HG02852 (cell line): ENCODE data around the gene PPP1R7.

ENCODE experiments used
- ATAC-seq: cut with Tn5 transposase; IDR thresholded peaks from one replicate; pipeline ENCODE4 v1.9.1; 2021; ENCODE audit warnings: mild to moderate bottlenecking, moderate library complexity; ENCODE audit not compliant: unreplicated experiment

PPP1R7 gene

DNA sequence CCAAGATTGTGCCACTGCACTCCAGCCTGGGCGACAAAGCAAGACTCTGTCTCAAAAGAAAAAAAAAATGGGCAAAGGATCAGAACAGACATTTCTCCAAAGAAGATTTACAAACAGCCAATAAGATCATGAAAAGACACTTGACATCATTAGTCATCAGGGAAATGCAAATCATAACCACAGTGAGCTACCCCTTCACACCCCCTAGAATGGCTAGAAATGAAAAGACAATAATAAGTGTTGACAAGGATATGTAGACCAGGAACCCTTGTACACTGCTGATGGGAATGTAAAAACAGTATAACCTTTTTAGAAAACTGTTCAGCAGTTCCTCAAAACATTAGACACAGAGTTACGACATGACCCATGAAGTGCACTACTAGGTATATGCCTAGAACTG is 29.8 kb upstream of the PPP1R7 start:
- no peak for ATAC-seq

DNA sequence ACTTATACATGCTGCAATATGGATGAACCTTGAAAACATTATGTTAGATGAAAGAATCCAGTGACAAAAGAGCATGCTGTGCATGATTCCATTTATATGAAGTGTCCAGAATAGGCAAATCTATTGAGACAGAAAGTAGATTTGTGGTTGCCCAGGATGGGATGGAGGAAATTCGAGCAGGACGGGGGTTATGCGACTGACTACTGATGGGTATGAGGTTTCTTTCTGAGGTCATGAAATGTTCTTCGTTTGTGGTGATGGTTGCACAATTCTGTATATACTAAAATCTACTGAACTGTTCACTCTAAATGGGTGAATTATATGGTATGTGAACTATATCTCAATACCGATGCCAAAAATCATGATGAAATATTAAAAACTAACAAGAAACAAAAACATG is 29.3 kb upstream of the PPP1R7 start:
- no peak for ATAC-seq

GRCh38 chr2:241122376-241123002 is 27.8 kb upstream of the PPP1R7 start:
- no peak for ATAC-seq

DNA sequence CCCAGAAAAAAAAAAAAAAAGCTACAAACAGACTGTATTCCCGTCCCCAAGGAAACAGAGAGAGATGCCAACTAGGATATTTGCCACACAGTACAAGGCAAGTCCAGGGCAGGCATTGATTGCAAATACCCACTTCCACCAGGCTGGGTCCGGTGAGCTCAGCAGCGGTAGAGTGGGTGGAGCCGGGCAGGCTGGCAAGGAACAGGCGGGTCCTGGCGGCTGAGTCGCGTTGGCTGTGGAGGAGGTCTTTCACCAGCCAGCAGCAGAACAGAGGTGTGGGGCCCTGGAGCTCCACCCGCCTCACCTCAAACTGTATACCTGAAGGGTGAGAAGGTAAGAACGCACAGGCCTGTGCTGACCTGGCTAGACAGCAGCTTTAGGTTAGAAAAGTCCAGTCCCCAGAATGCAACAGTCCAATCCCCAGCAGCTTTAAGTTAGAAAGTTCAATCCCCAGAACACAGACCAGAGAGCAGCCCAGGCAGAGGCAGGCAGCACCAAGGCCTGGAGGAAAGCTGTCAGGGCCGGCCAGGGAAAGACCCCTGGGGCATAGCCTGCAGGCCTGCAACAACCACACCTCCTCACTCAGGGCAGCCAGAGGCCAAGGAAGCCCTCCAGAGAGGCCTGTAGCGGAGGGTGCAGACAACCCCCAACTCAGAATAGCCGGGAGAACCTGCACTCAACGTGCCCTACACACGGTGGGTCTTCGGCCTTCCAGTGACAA is 26.3 kb upstream of the PPP1R7 start:
- no peak for ATAC-seq

DNA sequence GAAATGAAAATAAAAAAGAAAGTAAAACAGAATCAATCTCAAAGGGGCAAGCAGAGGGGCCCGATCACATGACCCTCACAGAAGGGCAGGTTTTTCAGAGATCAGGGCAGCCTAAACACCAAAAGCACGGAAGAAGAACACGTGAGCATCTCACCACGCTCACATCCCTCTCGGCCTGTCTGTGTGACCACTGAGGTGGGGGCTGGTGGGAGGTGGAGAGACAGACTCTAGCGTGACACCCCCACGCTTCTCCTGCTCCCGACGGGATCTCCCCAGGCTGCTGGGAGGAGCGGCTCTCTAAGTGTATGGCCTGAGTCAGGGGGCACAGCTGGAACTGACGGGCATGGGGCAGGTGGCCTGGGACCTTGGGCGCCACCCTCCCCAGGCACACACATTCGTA is 24.6 kb upstream of the PPP1R7 start:
- no peak for ATAC-seq

DNA sequence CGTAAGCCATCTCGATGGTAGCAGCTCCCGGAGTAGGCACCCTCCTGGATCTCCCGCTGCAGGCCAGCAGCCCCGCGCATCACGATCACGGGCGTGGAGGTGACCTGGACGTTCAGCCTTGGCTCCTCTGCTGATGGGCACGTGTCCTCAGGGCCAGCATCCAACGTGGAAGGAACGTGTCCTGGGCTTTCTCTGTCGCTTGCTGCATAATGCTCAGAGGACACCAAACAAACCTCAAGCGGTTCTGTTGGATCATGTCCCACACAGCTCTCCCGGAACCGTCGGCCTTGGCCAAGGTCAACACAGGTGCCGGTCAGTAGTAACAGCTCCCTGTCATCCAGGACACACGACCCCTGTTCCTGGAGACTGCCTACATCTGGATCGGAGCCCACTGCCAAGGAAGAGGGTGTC is 24.1 kb upstream of the PPP1R7 start:
- no peak for ATAC-seq

DNA sequence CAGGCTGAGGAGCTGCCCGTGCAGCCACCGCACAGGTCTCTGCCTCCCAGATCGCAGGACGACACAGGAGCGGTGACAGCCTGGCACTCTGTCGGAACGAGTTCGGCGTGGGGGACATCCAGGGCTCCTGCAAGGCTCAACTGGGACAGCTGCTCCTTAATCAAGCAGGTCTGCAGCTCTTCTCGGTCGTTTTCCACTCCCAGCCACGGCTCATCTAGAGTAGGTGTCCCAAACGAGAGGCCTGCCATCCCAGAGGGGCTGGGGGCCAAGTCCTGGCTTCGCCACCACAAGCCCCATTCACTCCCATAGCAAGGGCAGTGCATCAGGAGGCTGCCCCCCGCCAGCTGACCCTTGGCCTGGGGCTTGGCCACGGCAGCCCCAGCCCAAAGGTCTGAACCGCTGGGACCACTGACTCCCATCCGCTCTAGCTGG is 23.5 kb upstream of the PPP1R7 start:
- no peak for ATAC-seq

DNA sequence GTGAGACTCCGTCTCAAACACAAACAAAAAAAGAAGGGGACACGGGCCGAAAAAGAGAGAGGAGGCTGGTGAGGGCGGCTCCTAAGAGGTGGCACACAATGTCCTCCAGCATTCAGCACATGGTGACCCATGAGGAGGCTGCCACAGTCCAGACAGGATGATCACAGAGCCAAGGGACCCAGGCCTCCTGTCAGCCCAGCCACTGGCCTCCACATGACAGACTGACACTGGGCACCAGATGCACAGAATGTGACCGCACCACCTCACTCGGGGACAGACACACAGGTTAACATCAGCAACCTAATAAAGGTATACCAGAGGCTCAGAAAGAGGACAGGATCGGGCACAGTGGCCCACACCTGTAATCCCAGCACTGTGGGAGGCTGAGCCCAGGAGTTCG is 22.0 kb upstream of the PPP1R7 start:
- ATAC-seq: no peak

GRCh38 chr2:241129086-241129871 is 21.0 kb upstream of the PPP1R7 start:
- no peak for ATAC-seq

- ATAC-seq: no peak
These were observed 20.0 kb upstream of the PPP1R7 start for GRCh38 chr2:241130316-241130715.

GRCh38 chr2:241131531-241131930 is 18.7 kb upstream of the PPP1R7 start:
- no peak for ATAC-seq

DNA sequence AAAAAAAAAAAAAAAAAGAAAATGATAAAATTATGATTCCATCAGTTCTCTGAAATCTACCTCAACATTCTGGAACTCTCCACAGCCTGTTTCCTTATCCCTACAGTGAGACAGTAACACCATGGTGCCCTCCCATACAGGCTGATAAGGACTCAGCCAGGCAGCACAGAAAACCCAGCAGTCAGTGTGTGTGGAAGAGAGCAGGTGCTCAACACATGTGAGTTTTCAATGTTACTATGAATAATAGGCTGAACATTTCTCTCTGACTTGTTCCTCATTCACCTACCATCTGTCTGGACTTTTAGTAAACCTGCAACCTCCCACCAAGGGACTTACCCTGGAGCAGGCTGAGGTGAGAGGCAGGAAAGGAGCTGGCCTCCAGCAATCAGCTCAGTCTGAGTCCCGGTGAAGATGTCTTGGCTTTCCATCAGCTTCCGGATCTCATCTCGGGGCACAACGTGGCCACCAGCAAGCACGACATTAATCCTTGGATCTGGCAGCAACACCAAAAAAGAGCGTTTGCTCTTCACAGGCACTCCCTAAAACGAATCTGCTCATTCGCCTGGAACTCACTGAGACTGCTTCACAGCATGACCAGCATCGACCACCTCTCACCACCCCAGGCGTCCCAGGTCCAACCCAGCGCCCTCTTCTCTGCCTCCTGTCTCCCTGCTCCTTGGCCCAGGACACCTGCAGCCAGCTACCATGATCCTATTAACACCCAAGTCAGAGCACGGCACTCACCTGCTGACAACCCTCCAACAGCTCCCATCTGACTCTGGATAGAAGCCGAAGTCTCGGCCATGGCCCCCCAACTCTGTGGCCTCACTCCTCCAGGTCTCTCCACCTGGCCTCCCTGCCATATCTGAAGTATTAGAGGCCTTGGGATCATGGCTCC is 17.5 kb upstream of the PPP1R7 start:
- ATAC-seq: no peak

GRCh38 chr2:241133436-241133820 is 16.8 kb upstream of the PPP1R7 start:
- ATAC-seq: no peak

- ATAC-seq: no peak
These were observed 15.6 kb upstream of the PPP1R7 start for GRCh38 chr2:241134711-241135110.

GRCh38 chr2:241135737-241136136 is 14.5 kb upstream of the PPP1R7 start:
- no peak for ATAC-seq

GRCh38 chr2:241136191-241136590 is 14.1 kb upstream of the PPP1R7 start:
- no peak for ATAC-seq

GRCh38 chr2:241136661-241137260 is 13.5 kb upstream of the PPP1R7 start:
- ATAC-seq: no peak

DNA sequence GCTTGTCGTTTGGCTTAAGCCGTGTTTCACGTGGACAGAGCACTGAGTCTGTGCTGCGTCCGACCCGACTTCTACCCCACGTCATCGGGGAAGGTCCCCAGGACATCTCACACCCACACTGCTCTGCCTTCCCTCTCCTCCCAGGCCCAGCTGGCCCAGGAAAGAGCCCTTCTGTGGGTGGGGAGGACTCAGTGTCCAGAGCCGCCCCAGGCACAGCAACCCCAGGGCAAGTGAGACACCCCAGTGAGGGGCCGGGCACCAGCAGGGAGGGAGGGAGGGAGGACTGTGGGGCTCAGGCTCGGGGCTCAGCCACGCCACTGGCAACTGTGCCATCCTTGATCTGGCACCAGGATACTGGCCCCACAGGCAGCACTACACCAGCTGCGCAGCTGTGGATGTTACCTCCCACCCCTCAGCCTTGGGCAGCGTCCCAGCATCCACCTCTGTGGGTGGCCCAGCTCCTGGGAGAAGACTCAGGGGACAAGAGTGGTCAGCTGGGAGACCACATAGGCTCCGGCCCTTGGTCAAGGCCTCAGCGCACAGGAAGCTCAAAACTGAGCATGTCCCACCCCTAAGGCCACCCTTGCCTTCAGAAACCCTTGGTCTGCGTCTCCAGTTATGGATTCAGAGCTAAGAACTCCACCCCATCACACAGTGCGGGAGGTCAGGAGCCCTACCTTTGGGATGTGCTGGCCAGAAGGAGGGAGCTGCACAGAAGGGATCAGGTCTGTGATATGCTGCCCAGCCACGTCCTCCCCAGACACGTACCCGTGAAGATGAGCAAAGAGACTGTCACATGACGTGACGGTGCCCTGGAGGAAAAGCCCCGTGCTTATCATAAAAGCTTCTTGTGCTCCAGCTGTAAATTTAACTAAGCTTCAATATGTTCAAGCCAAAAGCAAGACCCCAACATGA is 12.7 kb upstream of the PPP1R7 start:
- no peak for ATAC-seq

GRCh38 chr2:241138471-241138870 is 11.8 kb upstream of the PPP1R7 start:
- ATAC-seq: no peak
